H1 (cell line): ENCODE data around the gene SLC25A51.

ENCODE experiments used
- CBX8 ChIP-seq: fragments of 300-800, 300-1000 bp; sonication (generic); IDR thresholded peaks from 2 replicates; pipeline ENCODE4 v1.7.1; 2016; ENCODE audit warnings: low read depth, low read length, borderline replicate concordance
- EGR1 ChIP-seq: IDR thresholded peaks from 2 replicates; pipeline ENCODE4 v1.6.1; 2011; ENCODE audit warnings: low read depth, low read length, borderline replicate concordance
- EP300 ChIP-seq, 2 experiments: IDR thresholded peaks; 1 replicate in 1 of 2; 2 replicates in 1 of 2; pipeline ENCODE4 v1.6.1; 2011 to 2012; ENCODE audit warnings: low read depth in 2 of 2, low read length in 2 of 2, mild to moderate bottlenecking in 2 of 2, borderline replicate concordance in 1 of 2, inconsistent platforms in 1 of 2, moderate library complexity in 1 of 2
- EZH2 ChIP-seq: fragments of 200-600 bp; sonication (generic); IDR thresholded peaks from 2 replicates; pipeline ENCODE4 v1.7.1; 2012; ENCODE audit warnings: low read depth, mild to moderate bottlenecking, moderate library complexity, low read length, inconsistent platforms; ENCODE audit not compliant: severe bottlenecking
- GABPA ChIP-seq: IDR thresholded peaks from 2 replicates; pipeline ENCODE4 v1.6.1; 2011; ENCODE audit warnings: mild to moderate bottlenecking, low read length, moderate library complexity, borderline replicate concordance; ENCODE audit not compliant: insufficient read depth
- HDAC6 ChIP-seq: IDR thresholded peaks from one replicate; pipeline ENCODE4 v1.7.1; 2012; ENCODE audit warnings: low read depth, mild to moderate bottlenecking, inconsistent platforms, low read length, moderate library complexity
- JUN ChIP-seq: IDR thresholded peaks from 2 replicates; pipeline ENCODE4 v1.6.1; 2011; ENCODE audit warnings: low read depth, mild to moderate bottlenecking, improper control_type of control experiment, low read length
- KDM1A ChIP-seq: fragments of 200-600, 300-600 bp; sonication (generic); IDR thresholded peaks from 2 replicates; pipeline ENCODE4 v1.7.1; 2016; ENCODE audit warnings: mild to moderate bottlenecking, low read length, borderline replicate concordance
- KDM5A ChIP-seq: fragments of 200-600 bp; IDR thresholded peaks from 2 replicates; pipeline ENCODE4 v1.7.1; 2012; ENCODE audit warnings: mild to moderate bottlenecking, low read length, inconsistent platforms, mixed read lengths
- POLR2A ChIP-seq, 2 experiments: IDR thresholded peaks; 1 replicate in 1 of 2; 2 replicates in 1 of 2; pipeline ENCODE4 v1.6.1; 2011; ENCODE audit warnings: low read depth in 2 of 2, low read length in 2 of 2, mild to moderate bottlenecking in 2 of 2; ENCODE audit errors: control extremely low read depth in 1 of 2
- RAD21 ChIP-seq, 2 experiments: IDR thresholded peaks in 1 of 2; conservative IDR thresholded peaks in 1 of 2; 2 replicates each; pipeline ENCODE4 v1.6.1; 2011; ENCODE audit warnings: low read depth in 2 of 2, low read length in 2 of 2, improper control_type of control experiment in 1 of 2, inconsistent platforms in 1 of 2, mild to moderate bottlenecking in 1 of 2, moderate library complexity in 1 of 2
- RNF2 ChIP-seq: fragments of 200-900, 300-1000 bp; sonication (generic); IDR thresholded peaks from 2 replicates; pipeline ENCODE4 v1.7.1; 2016; ENCODE audit warnings: borderline replicate concordance, low read depth, mild to moderate bottlenecking, antibody characterized with exemption, low read length; ENCODE audit not compliant: poor library complexity, severe bottlenecking; ENCODE audit errors: missing control alignments
- TCF12 ChIP-seq: IDR thresholded peaks from 2 replicates; pipeline ENCODE4 v1.6.1; 2011; ENCODE audit warnings: low read depth, mild to moderate bottlenecking, low read length
- TF ChIP-seq, protein P1 (sequence below), 3 experiments: IDR thresholded peaks; 1 replicate in 2 of 3; 2 replicates in 1 of 3; pipeline versions ENCODE4 v1.5.1 to v1.6.1; 2011; ENCODE audit warnings: low read length in 3 of 3, mild to moderate bottlenecking in 3 of 3, inconsistent platforms in 2 of 3, low read depth in 1 of 3, moderate library complexity in 1 of 3; ENCODE audit not compliant: insufficient read depth in 1 of 3; ENCODE audit errors: control extremely low read depth in 1 of 3

DNA sequence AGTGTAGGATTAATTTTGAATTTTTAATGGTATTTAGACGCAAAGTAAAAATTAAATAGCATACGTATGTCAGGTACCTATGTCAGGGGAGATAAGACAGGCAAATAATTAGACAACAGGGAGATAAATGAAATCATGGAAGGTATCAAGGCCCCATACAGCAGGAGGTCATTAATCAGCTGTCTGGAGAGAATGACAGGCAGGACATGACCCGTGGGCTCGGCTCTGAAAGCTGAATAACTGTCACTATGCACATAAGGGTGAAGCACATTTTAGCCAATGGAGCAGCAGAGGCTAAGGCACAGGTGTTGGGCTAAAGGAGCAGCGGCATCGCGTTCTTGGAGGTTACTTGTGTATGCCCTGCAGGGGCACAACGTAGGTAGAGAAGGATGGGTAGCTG is 11.9 kb downstream of the SLC25A51 start:
- no peak for TF ChIP-seq RAD21 (IDR thresholded peaks at IDR 0.05 in 1 of 2, conservative IDR thresholded peaks at IDR 0.05 in 1 of 2; ENCODE audit: low read depth in 2 of 2, low read length in 2 of 2)
- no peak for TF ChIP-seq CBX8
- TF ChIP-seq POLR2A (IDR thresholded peaks at IDR 0.05; ENCODE audit: control extremely low read depth in 1 of 2, low read depth in 2 of 2, low read length in 2 of 2): no peak
- TF ChIP-seq GABPA: no peak
- no peak for TF ChIP-seq EGR1
- TF ChIP-seq EP300 (IDR thresholded peaks at IDR 0.05; ENCODE audit: borderline replicate concordance in 1 of 2, low read depth in 2 of 2, low read length in 2 of 2): no peak
- TF ChIP-seq TCF12: no peak
- TF ChIP-seq, protein P1, sequence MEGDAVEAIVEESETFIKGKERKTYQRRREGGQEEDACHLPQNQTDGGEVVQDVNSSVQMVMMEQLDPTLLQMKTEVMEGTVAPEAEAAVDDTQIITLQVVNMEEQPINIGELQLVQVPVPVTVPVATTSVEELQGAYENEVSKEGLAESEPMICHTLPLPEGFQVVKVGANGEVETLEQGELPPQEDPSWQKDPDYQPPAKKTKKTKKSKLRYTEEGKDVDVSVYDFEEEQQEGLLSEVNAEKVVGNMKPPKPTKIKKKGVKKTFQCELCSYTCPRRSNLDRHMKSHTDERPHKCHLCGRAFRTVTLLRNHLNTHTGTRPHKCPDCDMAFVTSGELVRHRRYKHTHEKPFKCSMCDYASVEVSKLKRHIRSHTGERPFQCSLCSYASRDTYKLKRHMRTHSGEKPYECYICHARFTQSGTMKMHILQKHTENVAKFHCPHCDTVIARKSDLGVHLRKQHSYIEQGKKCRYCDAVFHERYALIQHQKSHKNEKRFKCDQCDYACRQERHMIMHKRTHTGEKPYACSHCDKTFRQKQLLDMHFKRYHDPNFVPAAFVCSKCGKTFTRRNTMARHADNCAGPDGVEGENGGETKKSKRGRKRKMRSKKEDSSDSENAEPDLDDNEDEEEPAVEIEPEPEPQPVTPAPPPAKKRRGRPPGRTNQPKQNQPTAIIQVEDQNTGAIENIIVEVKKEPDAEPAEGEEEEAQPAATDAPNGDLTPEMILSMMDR (IDR thresholded peaks at IDR 0.05; ENCODE audit: control extremely low read depth in 1 of 3, insufficient read depth in 1 of 3, low read depth in 1 of 3, low read length in 3 of 3): no peak
- no peak for TF ChIP-seq KDM1A
- TF ChIP-seq HDAC6: no peak
- TF ChIP-seq RNF2: no peak
- TF ChIP-seq EZH2: no peak
- no peak for TF ChIP-seq JUN
- no peak for TF ChIP-seq KDM5A
